Measurements from ENCODE around the gene LARGE1.
"Not testable (repeated sequence)": the region's sequence is repeated elsewhere in the genome, so short reads cannot be mapped to it uniquely, and the experiment has no call there.

Gene LARGE1

DNA sequence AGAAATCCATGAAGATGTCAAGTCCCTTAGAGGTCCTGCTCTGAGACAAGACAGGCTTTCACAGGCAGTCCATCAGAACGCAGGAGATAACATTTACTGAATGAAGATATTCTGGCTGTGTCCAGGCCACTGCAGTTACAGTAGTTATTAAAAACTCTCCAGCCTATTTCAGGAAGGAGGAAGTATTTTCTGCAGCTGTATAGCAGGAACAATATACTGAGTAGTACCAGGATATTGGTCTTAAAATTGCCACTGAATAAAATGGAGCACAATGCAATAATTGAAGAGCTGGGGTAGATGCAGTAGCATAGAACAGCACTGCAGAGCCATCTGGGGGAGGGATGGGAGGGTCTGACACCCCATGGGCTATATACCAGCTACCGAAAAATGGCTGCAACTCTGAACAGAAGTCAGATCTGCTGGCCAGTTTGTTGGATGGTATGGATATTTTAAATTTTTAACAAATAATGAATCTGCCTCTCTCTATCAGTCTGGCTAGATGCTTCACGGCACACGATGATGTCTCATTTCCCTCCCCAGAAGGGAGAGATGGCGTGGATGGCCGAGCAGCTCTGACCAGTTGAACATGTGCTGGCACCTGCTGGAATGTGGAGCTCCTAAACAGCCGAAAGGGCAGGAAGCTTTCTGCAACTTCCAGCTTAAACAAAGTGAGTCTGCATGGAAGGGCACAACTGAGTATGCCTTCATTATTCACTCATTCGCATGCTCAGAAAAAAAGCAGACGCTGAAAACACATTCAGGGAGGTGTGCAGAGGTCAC, 520.0 kb downstream of the LARGE1 start:
- no peak for DNase-seq

DNA sequence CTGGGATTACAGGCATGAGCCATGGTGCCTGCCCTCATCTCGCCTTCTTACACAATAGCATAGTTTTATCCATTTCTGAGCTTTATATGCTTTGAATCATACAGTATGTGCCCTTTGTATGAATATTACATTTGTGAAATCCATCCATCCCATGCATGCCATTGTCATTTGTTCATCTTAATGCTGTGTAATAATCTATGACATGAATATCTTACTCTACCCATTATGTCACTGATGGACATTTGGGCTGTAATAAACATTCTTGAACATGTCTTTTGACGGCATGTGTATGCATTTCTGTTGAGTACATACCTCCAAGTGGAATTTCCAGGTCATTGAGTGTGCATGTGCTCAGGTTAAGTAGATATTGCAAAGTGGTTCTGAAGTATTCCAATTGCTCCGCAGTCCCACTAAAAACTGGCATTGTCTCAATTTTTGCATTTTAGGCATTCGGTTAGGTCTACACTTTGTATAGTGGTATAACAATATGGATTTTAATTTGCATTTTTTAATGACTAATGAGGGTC, 522.8 kb downstream of the LARGE1 start:
- no peak for DNase-seq

DNA sequence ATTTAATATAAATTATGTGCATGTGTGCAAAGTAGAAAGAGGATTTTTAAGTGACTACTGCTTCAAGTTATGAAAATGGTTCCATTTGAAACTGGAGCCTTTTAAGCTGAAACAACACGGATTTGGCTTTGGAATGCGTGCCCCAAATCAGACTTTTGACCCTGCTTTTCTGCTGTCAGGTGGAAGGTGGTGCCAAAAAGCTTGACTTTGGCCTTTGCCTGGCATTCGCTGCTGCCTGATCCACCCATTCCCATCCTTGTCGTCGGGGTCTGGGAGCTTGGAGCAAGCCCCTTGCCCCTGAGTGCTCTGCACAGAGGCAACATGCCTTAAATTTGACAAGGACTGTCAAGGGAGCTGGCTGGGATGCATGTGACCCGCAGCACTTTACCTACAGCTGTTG, 526.8 kb downstream of the LARGE1 start:
- no peak for DNase-seq

DNA sequence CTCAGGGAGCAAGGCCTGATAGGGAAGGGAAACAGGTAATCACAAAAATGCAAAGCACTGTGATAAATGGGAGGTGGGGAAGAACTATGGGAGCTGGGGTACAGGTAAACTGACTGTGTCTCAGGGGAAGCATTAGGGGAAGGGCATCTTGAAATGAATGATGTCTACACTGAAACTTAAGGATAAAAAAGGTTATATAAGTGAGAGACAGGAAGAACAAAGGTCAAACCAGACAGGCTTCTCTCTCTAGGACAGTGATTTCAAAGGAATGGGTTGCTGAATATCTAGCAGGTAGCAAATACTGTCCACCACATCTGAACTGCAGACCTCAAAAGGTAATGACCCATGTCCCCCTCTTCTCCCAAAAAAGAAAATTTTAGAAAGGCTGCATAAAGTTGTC, 529.0 kb downstream of the LARGE1 start:
- DNase-seq = no peak

DNA sequence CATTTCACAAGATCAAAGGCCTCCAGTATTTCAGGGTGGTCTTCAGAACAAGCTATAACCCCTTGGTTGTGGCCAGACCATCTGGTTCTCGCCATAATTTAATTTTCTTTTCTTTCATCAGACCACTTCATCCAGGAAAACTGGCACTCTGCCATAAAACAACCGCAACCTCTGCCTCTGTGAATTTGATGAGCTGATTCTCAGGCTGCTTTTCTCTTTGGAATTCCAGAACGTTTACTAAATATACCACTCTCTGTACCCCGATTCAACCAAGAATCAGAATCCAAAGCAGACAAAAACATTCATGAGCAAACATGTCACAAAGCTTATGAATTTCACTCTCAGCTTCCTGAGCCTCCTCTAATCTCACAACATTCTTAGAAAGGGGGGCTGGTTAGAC, 530.3 kb downstream of the LARGE1 start:
- no peak for DNase-seq

DNA sequence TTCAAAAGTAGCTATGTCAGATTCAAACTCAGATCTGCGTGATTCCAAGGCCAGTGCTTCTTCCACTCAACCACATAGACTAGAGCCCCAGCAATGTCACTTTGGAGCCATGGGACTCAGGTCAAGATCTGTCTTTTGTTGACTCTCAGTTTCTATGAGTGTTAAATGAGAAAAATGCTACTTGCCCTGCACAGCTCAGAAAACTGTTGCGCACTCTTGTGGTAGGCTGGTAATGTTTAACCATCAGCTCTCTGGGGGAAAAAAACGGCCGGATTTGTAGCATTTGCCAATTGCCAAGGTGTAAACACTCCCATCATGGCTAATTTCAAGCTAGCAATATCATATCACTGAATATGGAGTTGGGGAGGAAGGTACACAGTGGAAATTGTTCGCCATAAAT, 534.0 kb downstream of the LARGE1 start:
- no peak for DNase-seq

DNA sequence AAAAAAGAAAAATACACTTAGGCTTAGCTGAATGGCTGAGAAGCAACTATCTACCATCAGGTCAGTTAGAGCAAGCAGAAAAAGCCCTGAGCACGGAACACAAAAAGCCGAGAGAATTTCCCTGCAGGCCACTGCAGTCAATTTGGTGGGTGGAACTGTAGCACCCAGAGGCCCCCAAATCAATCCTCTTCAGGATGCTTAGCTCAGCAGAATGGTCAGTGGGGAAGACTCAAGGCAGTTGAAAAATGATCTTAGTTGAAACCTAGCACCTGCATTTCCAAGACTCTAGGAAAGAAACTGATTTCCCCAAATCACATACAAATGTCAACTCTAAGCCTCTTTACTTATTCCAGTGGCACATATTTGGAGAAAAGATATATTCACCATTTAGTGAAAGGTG, 534.7 kb downstream of the LARGE1 start:
- DNase-seq = no peak

DNA sequence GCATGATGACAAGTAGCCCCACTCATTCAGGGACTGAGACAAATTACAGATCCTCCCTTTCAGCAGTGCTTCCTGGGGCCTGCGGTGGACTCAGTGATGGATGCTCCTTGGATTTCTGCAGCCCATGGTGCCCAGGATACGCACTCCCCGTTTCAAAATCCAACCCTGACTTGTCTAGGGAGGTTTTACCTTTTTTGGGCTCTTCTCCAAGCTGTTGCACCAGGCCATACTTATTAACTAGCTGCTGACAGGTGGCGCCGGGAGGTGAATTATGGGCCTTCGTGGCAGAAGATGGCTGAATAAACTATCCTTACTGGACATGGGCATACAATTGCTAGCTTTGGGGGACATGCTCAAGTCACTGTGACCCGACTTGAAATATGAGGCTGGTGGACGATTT, 537.8 kb downstream of the LARGE1 start:
- DNase-seq = no peak

DNA sequence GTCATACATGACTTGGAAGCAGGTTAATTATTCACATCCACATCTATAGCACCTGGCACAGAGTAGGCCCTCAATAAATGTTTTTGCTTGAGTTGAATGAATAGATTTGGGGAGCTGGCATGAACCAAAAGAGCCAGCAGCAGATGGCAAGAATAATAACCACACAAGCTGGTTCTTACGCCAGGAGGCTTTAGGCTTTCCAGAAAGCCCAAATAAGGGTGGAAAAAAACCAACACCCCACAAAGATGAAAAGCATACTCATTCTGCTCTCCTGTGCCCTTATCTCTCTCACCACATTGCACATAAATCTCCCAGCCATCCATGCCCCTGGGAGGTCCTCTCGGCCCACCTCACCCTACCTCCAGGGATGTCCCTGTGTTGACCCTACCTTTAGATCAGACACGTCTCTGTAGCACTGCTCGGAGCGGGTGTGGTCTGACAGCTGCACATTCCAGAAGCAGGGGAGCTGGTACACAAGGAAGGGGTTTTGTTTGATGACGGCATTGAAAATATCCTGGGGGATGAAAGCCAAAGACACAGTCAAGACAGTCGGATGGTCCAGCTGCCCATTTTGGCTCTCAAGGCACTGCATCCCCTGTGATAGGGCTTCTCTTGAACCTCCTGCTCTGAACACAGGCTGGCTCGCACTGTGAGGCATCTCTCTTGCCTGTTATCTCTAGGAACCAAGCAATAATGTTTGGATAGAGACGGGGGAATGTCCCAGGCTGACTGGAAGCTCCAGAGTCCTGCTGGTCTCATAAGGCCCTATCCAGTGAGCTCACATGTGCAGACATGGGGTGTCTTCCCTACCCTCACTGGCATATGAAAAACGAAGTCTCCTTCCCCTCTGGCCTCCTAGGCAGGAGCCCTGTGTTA, 538.5 kb downstream of the LARGE1 start:
- DNase-seq = no peak

DNA sequence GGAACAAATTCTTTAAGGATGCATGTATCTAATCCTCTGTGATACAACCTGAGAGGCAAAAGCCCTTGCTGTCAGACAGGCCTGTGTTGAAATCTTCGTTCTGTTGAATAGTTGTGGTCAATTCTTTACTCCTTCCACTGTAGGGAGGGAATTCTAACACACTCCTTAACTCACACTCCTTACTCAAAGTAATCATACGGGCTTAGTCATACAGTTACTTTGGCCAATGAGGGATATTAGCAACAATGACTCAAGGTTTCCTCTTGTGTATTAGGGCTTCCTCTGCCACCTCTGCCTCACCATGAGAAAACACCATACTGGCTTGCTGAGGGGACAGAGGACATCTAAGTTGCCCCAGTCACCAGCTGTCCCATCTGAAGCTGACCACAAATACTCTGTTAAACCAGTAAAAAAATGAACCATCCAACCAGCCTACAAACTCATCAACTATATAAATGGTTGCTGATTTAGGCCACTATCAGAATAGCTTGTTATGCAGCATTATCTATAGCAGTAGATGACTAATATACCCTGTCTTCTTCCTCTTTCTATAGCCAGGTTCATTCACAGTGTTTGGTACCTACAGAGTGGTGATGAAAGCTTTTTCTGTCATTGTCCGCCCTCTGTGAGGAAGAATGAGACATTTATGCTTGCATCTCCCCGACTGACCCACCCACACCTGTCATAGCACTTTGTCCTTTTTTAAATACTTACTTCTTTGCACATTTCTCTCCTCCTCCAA, 539.3 kb downstream of the LARGE1 start:
- DNase-seq = no peak

DNA sequence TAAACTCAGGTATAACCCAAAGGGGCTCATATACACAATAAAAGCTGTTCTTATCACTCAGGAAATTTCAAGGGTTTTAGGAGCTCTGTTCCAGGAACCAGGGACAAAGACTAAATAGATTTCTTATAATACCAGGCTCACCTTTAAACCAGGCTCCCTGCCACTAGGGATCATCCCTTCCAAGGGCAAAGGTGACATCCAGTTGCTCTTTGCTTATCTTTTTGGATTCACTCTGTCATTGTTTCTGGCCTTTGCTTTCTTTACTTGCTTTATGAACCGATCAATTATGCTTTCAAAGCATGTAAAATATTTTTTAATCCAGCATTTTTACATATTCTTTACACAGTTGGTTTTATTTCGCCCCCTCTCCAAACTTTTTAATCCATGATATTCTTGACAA, 540.4 kb downstream of the LARGE1 start:
- DNase-seq = no peak

DNA sequence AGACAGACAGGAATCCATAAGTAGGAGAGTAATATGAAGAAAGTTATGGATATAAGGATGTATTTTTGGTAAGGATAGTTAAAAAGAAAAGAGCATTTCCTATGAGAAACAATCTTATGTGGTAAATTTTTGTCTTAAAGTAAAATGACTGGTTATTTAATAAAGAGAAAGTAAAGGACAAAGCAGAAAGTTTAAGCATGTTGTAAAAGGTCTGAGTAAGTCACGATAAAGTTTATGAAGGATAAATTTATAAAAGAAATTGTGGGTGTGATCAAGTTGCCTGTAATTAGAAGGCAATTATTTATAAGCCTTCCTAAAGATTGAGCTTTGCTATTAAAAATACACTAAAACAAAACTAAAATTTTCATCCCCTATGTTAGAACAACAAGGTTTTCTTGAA, 547.4 kb downstream of the LARGE1 start:
- DNase-seq = no peak

DNA sequence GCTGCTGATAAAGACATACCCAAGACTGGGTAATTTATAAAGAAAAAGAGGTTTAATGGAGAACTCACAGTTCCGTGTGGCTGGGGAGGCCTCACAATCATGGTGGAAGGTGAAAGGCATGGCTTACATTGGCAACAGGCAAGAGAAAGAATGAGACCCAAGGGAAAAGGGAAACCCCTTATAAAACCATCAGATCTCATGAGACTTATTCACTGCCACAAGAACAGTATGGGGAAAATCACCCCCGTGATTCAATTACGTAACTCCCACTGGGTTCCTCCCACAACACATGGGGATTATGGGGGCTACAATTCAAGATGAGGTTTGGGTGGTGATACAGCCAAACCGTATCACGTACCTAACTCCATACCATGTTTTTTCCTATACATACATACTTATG, 557.0 kb downstream of the LARGE1 start:
- DNase-seq = not testable (repeated sequence)

DNA sequence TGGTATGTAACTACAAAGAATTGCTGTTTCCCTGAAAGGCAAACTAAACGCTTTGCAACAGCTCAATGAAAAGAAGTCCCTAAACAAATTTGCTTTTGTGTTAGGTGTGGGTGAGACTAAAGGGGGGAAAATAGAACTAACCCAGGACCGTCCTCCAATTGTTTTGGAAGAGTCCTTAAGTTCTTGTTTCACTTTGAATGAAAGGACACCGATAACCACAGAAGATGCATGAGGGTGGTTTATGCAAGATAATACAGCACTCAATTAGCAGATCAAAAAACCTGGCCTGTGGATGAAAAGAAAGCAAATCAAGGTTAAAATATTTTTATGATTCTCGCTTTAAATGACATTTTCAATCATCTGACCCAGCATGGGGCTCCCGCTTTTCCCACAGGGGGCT, 557.6 kb downstream of the LARGE1 start:
- DNase-seq = no peak

DNA sequence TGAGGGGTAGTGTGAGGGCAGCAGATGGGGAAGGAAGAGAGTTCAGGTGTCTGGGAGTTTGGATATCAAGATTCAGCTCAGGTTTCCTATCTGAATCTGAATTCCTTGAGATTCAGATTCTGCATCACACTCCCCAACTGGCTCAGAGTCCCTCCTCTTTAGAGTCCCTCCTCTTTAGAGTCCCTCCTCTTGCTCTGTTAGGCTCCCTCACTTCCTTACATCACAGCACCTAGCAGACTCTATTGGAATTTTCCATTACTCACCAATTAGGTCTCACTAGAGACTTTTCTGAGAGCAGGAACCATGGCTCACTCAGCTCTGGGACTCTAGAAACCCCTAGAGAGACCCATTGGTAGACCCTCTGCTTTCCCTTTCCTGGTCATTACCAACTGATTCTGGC, 558.7 kb downstream of the LARGE1 start:
- no peak for DNase-seq

DNA sequence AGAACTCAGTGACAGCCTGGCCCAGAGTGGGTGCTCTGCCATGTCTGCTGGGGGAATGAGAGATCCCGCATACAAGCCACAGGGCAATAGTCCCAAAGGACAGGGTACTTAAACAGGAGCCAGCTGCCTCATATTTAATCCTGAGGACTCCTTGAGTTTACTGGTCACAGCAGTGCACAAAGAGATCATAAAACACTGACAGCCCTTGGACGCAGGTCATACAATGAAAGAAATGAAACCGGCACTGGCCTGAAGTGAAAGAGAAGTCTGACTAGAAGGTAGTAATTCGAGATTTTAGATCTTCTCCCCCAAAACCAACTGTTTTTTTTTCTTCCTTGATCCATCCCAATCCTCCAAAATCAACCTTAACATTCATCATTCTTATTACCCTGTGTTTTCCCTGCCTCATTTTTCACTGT, 562.3 kb downstream of the LARGE1 start:
- DNase-seq = no peak

DNA sequence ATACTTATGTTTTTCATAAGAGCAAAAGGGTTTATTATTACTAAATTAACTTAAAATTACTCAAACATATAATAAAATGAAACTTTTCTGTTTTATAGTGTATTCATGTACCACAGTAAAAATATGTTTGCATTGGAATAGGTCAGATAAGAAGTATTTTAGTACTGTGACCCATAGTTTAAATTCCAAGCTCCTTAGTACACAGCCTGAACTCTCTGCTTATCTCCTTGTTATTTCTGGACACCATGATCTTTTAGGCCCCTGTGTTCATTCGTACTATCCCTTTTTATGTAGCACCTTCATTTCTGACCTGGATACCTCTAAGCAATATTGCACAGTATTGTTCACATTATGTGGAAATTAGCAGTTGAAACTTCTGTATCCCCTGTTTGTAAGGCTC, 565.3 kb downstream of the LARGE1 start:
- DNase-seq = no peak

DNA sequence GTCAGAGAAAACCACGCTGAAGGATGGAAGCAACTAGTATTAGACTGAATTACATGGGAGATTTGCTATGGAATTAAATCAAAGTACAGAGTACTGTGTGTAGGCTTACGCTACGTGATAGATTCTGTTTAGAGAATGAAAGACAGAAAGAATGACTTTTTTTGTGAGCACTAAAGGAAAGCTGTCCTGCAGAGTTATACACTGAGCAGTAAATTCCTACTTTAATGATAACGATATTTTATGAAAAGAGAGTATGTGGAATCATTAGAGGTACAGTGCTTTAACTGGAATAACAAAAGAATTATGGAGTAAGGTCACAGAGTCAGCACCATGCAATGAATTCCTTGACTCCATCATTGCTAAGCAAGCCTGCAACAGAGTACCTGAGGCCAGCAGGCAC, 566.8 kb downstream of the LARGE1 start:
- no peak for DNase-seq

DNA sequence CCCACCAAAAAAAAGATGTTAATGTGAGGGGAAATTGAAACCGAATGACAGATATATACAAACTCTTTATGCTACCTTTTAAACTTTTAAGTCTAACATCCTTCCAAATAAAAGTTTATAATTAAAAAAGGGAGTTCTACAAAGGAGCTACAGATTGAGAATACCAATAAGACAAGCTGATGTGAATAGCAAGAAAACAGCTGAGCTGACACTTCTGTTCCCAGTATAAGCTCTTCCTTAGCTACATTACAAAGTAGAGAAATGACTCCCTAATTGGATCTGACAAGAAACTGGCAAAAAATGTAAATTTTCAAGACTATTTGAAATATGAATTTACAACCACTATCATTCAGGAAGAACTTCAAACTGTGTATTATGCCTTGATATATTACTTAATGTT, 567.5 kb downstream of the LARGE1 start:
- no peak for DNase-seq

DNA sequence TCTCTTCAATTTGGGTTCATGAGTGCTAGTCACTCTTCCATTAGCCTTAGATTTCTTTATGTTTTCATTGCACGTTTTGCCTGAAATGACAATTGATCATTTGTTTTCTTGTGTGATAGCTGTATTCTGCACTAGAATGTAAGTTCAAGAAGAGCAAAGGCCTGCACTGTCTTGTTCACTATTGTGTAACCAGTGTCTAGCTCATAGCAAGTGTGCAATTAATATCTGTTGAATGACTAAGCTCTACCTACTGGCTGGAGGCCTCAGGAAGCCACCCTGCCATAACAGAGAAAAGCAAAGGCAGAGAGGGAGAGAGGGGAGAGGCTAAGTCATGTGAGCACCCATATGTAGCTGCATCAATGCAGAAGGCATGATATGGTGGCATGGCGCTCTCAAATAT, 569.3 kb downstream of the LARGE1 start:
- no peak for DNase-seq

DNA sequence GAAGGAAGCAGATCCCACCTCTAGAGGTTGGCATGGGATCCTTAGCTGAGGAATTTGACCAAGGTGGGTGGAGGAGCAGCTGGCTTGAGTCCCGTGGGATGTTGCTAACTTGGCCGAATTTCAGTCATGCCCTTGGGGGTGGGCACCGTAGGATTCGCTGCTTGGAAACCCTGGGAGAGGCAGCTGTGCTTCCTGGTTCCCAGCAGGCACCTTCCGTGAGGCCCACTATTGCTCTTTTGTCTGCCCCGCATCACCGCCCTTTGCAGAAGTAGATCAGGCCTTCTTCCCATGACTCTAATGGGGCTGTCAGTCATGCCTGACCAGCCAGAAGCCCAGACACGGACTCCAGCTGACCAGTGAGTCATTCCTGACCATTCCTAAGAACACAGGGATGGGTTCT, 569.8 kb downstream of the LARGE1 start:
- DNase-seq = no peak

DNA sequence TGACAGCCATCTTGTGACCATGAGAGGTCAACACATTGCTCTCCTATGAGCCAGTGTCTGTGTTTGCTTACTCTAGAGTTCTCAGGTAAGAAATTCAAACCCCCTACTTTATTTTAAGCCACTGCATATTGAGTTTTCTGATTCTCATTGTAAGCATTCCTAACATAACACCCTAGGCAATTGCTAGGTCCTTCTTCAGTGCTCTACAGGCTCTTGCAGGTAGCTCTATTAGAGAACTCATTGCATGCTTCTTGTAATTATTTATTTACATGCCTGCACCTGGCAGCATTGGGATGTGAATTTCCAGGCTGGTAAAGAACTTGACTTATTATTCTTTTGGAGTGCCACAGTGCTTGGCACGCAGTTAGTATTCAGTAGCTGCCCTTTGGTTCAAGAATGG, 573.3 kb downstream of the LARGE1 start:
- DNase-seq = no peak

DNA sequence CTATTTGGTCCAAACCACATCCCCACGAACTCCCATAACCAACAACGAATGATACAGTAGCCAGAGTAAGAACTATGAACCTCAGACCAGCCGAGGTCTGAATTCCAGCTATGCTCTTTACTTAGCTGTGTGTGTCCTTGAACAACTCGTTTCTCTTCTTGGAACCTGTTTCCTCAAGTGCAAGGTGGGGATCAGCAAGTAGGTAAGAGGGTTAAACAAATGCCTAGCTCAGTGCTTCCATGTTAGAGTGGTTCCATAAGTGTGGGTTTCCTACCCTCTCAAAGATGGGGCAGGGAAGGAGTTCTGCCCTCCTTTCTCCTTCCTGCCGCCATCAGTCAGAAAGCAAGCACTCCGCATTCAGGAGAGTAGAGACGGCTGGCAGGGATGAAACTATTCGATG, 578.7 kb downstream of the LARGE1 start:
- no peak for DNase-seq

All from activated CD4-positive, CD25-positive, alpha-beta regulatory T cell (primary cell).